ENCODE data around the gene CCDC92.
"Not testable (repeated sequence)": the region's sequence is repeated elsewhere in the genome, so short reads cannot be mapped to it uniquely, and the experiment has no call there.

Gene CCDC92

GRCh38 chr12:123936956-123937706, 35.5 kb downstream of the CCDC92 start:
- no peak for DNase-seq (ENCODE audit: low read depth)

- no peak for DNase-seq (ENCODE audit: low read depth)
These were observed 36.2 kb downstream of the CCDC92 start for GRCh38 chr12:123936471-123936870.

- DNase-seq (ENCODE audit: low read depth), result no peak
These were observed 36.7 kb downstream of the CCDC92 start for GRCh38 chr12:123935956-123936355.

GRCh38 chr12:123934829-123935228, 37.8 kb downstream of the CCDC92 start:
- DNase-seq (ENCODE audit: low read depth), result peak; percentile 61

- DNase-seq (ENCODE audit: low read depth), result no peak
These were observed 38.5 kb downstream of the CCDC92 start for GRCh38 chr12:123934016-123934620.

- DNase-seq (ENCODE audit: low read depth), result no peak
These were observed 39.4 kb downstream of the CCDC92 start for GRCh38 chr12:123933214-123933613.

- DNase-seq (ENCODE audit: low read depth), result no peak
These were observed 40.8 kb downstream of the CCDC92 start for GRCh38 chr12:123931686-123932321.

- no peak for DNase-seq (ENCODE audit: low read depth)
These were observed 42.6 kb downstream of the CCDC92 start for GRCh38 chr12:123929946-123930583.

GRCh38 chr12:123928897-123929296, 43.7 kb downstream of the CCDC92 start:
- no peak for DNase-seq (ENCODE audit: low read depth)

GRCh38 chr12:123928274-123928865, 44.3 kb downstream of the CCDC92 start:
- no peak for DNase-seq (ENCODE audit: low read depth)

GRCh38 chr12:123924539-123924938, 48.1 kb downstream of the CCDC92 start:
- DNase-seq (ENCODE audit: low read depth), result no peak

- no peak for DNase-seq (ENCODE audit: low read depth)
These were observed 48.7 kb downstream of the CCDC92 start for GRCh38 chr12:123923927-123924326.

GRCh38 chr12:123923038-123923437, 49.6 kb downstream of the CCDC92 start:
- DNase-seq (ENCODE audit: low read depth), result no peak

- no peak for DNase-seq (ENCODE audit: low read depth)
These were observed 52.7 kb downstream of the CCDC92 start for GRCh38 chr12:123919980-123920360.

GRCh38 chr12:123917337-123917850, 55.2 kb downstream of the CCDC92 start:
- DNase-seq (ENCODE audit: low read depth), result no peak

- DNase-seq (ENCODE audit: low read depth), result no peak
These were observed 55.9 kb downstream of the CCDC92 start for GRCh38 chr12:123916729-123917128.

- DNase-seq (ENCODE audit: low read depth), result no peak
These were observed 57.8 kb downstream of the CCDC92 start for GRCh38 chr12:123914726-123915333.

GRCh38 chr12:123912415-123913380, 59.9 kb downstream of the CCDC92 start:
- DNase-seq (ENCODE audit: low read depth), result no peak

- DNase-seq (ENCODE audit: low read depth), result not testable (repeated sequence)
These were observed 60.8 kb downstream of the CCDC92 start for GRCh38 chr12:123911672-123912409.

GRCh38 chr12:123910761-123911193, 61.9 kb downstream of the CCDC92 start:
- no peak for DNase-seq (ENCODE audit: low read depth)
